AG09319 (cell line): ENCODE measurements around the gene TMEM200B.
A peak's percentile ranks its signal among the peaks of the same experiment; 100 is the strongest.

ENCODE experiments used
- DNase-seq: peaks from one replicate; pipeline ENCODE4 v3.0.0-alpha.2; 2010; ENCODE audit warnings: low read depth; ENCODE audit errors: extremely low read depth
- TF ChIP-seq, protein P1 (sequence below): IDR thresholded peaks from 2 replicates; pipeline ENCODE4 v1.5.1; 2011; ENCODE audit warnings: low read depth, mild to moderate bottlenecking, inconsistent platforms, low read length, moderate library complexity

TMEM200B gene

DNA sequence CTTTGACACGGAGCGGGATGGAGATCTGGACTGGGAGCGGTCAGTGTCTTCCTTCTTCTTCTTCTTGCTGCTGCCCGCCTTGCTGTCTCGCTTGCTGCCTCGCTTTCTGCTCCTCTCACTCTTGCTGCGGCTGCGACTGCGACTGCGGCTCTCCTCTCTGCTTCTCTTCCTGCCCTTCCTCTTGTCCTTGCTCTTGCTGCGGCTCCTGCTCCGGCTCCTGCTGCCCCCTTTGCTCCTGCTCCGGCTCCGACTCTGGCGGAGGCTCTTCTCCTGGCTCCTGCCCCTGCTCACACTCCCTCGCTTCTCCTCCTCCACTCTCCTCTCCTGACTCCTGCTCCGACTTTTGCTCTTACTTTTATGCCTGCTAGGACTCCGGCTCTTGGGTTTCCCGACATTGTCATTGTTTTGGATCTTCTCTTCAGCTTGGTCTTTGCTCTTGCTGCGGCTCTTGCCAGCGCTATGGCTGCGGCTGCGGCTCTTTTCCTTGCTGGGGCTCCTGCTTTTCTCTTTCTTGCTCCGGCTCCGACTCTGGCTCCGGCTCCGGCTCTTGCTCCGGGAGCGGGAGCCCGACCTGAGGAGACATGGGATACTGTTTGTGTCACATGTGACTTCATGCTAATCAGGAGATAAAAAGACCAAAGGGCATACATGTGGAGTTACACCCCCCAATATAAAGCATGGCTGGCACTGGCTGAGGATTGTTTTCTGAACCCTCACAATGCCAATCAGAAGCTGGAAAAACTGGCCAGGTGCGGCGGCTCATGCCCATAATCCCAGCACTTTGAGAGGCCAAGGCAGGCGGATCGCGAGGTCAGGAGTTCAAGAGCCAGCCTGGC, 25.2 kb upstream of the TMEM200B start:
- TF ChIP-seq, protein P1, sequence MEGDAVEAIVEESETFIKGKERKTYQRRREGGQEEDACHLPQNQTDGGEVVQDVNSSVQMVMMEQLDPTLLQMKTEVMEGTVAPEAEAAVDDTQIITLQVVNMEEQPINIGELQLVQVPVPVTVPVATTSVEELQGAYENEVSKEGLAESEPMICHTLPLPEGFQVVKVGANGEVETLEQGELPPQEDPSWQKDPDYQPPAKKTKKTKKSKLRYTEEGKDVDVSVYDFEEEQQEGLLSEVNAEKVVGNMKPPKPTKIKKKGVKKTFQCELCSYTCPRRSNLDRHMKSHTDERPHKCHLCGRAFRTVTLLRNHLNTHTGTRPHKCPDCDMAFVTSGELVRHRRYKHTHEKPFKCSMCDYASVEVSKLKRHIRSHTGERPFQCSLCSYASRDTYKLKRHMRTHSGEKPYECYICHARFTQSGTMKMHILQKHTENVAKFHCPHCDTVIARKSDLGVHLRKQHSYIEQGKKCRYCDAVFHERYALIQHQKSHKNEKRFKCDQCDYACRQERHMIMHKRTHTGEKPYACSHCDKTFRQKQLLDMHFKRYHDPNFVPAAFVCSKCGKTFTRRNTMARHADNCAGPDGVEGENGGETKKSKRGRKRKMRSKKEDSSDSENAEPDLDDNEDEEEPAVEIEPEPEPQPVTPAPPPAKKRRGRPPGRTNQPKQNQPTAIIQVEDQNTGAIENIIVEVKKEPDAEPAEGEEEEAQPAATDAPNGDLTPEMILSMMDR = no peak
- no peak for DNase-seq

DNA sequence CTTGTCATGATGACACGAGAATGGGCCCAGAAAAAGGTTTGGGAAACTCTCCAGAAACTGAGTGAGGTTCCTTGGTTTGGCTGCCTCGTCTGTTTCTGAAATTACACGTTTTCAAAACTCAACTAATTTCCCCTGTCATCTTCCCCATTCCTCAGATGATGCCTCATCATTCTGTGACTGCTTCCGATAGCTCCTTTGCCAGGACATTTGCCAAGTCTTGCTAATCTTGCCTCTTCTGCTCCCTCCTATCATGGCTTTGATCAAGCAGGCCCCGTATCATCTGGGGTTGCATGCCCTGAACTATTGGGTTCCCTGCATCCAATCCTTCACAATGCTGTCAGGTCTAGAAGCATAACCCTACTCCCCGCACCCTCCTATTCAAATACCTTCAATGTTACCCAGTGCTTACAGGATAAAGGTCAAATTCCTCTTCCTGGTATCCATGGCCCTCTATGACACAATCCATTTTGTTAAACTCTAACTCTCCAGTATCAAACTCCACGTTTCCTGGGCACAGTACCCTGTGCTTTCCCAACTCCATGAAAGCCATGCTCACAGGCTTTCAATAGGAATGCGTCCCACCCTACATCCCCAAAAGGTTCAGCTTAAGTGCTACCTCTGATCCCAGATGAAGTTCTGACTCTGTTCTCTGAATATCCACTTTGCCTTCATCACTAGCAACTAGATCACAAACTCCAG, 22.2 kb upstream of the TMEM200B start:
- TF ChIP-seq, protein P1 = no peak
- DNase-seq = peak; percentile 88

- TF ChIP-seq, protein P1 = no peak
- DNase-seq = no peak
Observed at GRCh38 chr1:29144178-29144577, 20.5 kb upstream of the TMEM200B start.

GRCh38 chr1:29142714-29143113, 19.0 kb upstream of the TMEM200B start:
- DNase-seq = no peak
- TF ChIP-seq, protein P1 = no peak

DNA sequence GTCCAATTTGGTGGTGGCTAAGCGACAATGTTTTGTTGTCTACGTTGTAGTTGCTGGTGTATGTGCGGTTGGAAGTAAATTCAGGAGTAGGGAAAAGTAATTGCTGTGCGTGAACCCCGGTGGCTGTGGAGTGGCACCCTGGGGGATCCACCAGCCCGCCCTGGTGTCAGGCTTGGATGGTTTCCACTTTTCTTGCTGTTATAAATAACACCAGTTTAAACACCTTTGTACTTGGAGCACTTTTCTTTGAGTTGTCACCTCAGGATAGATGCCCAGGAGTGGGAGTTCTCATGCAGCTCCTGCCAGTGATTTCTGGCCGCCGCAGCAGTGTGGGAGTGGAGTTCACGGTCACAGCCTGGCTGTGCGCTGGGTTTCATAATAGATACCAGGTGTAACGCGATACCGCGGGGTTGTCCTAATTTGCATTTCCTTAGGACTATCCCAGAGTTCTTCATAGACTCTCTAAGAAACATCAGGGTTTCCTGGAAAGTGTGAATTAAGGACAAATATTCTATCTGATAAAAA, 12.8 kb upstream of the TMEM200B start:
- TF ChIP-seq, protein P1 = no peak
- peak; percentile 38 for DNase-seq

- DNase-seq = no peak
- TF ChIP-seq, protein P1 = no peak
Observed at GRCh38 chr1:29134695-29135028, 11.0 kb upstream of the TMEM200B start.
